IMR-90 (cell line): ENCODE measurements around the gene TCF12.

ENCODE experiments used
- BHLHE40 ChIP-seq: fragments of 150-350 bp; IDR thresholded peaks from 2 replicates; pipeline ENCODE4 v1.6.1; 2016; ENCODE audit warnings: mild to moderate bottlenecking, low read depth, low read length
- CEBPB ChIP-seq: IDR thresholded peaks from 2 replicates; pipeline ENCODE4 v1.6.1; 2012; ENCODE audit warnings: low read depth, low read length, improper control_type of control experiment
- FOS ChIP-seq: fragments of 150-350 bp; IDR thresholded peaks from 2 replicates; pipeline ENCODE4 v1.6.1; 2016; ENCODE audit warnings: low read depth, low read length
- MAFK ChIP-seq: IDR thresholded peaks from 2 replicates; pipeline ENCODE4 v1.6.1; 2012; ENCODE audit warnings: low read depth, low read length, improper control_type of control experiment
- RAD21 ChIP-seq: IDR thresholded peaks from 2 replicates; pipeline ENCODE4 v1.6.1; 2012; ENCODE audit warnings: low read length, improper control_type of control experiment
- RFX5 ChIP-seq: IDR thresholded peaks from 2 replicates; pipeline ENCODE4 v1.8.0; 2012; ENCODE audit warnings: low read depth, mild to moderate bottlenecking, low read length, moderate library complexity
- SMC3 ChIP-seq: fragments of 150-350 bp; IDR thresholded peaks from 2 replicates; pipeline ENCODE4 v1.6.1; 2016; ENCODE audit warnings: low read depth, mild to moderate bottlenecking, antibody characterized with exemption, low read length, moderate library complexity
- TF ChIP-seq, protein P1 (sequence below): conservative IDR thresholded peaks from 2 replicates; pipeline ENCODE4 v1.5.1; 2012; ENCODE audit warnings: mild to moderate bottlenecking, low read depth, low read length, improper control_type of control experiment
- TF ChIP-seq, protein P2 (sequence below): fragments of 150-350 bp; IDR thresholded peaks from 2 replicates; pipeline ENCODE4 v1.6.1; 2017; ENCODE audit warnings: mild to moderate bottlenecking, antibody characterized with exemption, low read length, low read depth

DNA sequence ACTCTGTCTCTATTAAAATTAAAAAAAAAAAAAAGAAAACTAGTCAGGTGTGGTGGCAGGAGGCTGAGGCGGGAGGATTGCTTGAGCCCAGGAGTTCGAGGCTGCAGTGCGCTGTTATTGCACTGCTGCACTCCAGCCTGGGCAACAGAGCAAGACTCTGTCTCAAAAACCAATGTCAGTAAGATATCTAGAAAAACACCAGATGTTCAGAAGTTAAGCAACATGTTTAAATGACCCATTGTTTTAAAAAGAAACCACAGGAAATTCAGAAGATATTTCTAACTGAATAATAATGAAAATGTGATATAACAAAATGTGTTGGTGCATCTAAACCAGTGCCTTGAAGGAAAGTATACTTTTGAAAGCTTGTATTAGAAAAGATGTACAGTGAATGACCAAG lies 254.5 kb downstream of the TCF12 start:
- TF ChIP-seq SMC3 (no peak), MAFK (no peak), RFX5 (no peak), RAD21 (no peak), FOS (no peak), BHLHE40 (no peak), CEBPB (peak; percentile 46; the same call in 1 of the 2 replicates)
- TF ChIP-seq, protein P1, sequence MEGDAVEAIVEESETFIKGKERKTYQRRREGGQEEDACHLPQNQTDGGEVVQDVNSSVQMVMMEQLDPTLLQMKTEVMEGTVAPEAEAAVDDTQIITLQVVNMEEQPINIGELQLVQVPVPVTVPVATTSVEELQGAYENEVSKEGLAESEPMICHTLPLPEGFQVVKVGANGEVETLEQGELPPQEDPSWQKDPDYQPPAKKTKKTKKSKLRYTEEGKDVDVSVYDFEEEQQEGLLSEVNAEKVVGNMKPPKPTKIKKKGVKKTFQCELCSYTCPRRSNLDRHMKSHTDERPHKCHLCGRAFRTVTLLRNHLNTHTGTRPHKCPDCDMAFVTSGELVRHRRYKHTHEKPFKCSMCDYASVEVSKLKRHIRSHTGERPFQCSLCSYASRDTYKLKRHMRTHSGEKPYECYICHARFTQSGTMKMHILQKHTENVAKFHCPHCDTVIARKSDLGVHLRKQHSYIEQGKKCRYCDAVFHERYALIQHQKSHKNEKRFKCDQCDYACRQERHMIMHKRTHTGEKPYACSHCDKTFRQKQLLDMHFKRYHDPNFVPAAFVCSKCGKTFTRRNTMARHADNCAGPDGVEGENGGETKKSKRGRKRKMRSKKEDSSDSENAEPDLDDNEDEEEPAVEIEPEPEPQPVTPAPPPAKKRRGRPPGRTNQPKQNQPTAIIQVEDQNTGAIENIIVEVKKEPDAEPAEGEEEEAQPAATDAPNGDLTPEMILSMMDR: no peak
- TF ChIP-seq, protein P2, sequence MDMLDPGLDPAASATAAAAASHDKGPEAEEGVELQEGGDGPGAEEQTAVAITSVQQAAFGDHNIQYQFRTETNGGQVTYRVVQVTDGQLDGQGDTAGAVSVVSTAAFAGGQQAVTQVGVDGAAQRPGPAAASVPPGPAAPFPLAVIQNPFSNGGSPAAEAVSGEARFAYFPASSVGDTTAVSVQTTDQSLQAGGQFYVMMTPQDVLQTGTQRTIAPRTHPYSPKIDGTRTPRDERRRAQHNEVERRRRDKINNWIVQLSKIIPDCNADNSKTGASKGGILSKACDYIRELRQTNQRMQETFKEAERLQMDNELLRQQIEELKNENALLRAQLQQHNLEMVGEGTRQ: no peak
